GM12878 (cell line): ENCODE data around the gene OSBPL7.

Experiments
- BCL11A ChIP-seq: IDR thresholded peaks from 2 replicates; pipeline ENCODE4 v1.6.1; 2011; ENCODE audit warnings: low read depth, low read length
- NBN ChIP-seq: fragments of 450-650 bp; IDR thresholded peaks from 2 replicates; pipeline ENCODE4 v1.6.1; 2016
- POLR2A ChIP-seq: IDR thresholded peaks from 2 replicates; pipeline ENCODE4 v1.6.1; 2011; ENCODE audit warnings: low read depth, mild to moderate bottlenecking, low read length
- POLR2AphosphoS2 ChIP-seq: IDR thresholded peaks from 2 replicates; pipeline ENCODE4 v1.6.1; 2011; ENCODE audit warnings: low read depth, mild to moderate bottlenecking, low read length, improper control_type of control experiment, moderate library complexity
- TF ChIP-seq, protein P1 (sequence below), 3 experiments: IDR thresholded peaks in 2 of 3; conservative IDR thresholded peaks in 1 of 3; 2 replicates each; pipeline ENCODE4 v1.5.1; 2011; ENCODE audit warnings: low read depth in 3 of 3, low read length in 3 of 3, mild to moderate bottlenecking in 3 of 3, control low read depth in 2 of 3, moderate library complexity in 2 of 3, inconsistent platforms in 1 of 3, mixed read lengths in 1 of 3; ENCODE audit not compliant: control insufficient read depth in 2 of 3, insufficient read depth in 1 of 3; ENCODE audit errors: extremely low read depth in 1 of 3
- TF ChIP-seq, protein P2 (sequence below): IDR thresholded peaks from 2 replicates; pipeline ENCODE4 v1.6.1; 2012; ENCODE audit warnings: mild to moderate bottlenecking, low read depth, low read length
- TF ChIP-seq, protein P3 (sequence below): IDR thresholded peaks from 2 replicates; pipeline ENCODE4 v1.6.1; 2011; ENCODE audit warnings: borderline replicate concordance, low read depth, mild to moderate bottlenecking, moderate library complexity, mixed read lengths, low read length; ENCODE audit not compliant: insufficient read depth; ENCODE audit errors: extremely low read length

- TF ChIP-seq, protein P1, sequence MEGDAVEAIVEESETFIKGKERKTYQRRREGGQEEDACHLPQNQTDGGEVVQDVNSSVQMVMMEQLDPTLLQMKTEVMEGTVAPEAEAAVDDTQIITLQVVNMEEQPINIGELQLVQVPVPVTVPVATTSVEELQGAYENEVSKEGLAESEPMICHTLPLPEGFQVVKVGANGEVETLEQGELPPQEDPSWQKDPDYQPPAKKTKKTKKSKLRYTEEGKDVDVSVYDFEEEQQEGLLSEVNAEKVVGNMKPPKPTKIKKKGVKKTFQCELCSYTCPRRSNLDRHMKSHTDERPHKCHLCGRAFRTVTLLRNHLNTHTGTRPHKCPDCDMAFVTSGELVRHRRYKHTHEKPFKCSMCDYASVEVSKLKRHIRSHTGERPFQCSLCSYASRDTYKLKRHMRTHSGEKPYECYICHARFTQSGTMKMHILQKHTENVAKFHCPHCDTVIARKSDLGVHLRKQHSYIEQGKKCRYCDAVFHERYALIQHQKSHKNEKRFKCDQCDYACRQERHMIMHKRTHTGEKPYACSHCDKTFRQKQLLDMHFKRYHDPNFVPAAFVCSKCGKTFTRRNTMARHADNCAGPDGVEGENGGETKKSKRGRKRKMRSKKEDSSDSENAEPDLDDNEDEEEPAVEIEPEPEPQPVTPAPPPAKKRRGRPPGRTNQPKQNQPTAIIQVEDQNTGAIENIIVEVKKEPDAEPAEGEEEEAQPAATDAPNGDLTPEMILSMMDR (IDR thresholded peaks at IDR 0.05 in 2 of 3, conservative IDR thresholded peaks at IDR 0.05 in 1 of 3; ENCODE audit: control insufficient read depth in 2 of 3, extremely low read depth in 1 of 3, insufficient read depth in 1 of 3, low read depth in 3 of 3, low read length in 3 of 3) = no peak
- TF ChIP-seq POLR2AphosphoS2 (no peak), NBN (no peak), BCL11A (no peak), POLR2A (no peak)
- TF ChIP-seq, protein P2, sequence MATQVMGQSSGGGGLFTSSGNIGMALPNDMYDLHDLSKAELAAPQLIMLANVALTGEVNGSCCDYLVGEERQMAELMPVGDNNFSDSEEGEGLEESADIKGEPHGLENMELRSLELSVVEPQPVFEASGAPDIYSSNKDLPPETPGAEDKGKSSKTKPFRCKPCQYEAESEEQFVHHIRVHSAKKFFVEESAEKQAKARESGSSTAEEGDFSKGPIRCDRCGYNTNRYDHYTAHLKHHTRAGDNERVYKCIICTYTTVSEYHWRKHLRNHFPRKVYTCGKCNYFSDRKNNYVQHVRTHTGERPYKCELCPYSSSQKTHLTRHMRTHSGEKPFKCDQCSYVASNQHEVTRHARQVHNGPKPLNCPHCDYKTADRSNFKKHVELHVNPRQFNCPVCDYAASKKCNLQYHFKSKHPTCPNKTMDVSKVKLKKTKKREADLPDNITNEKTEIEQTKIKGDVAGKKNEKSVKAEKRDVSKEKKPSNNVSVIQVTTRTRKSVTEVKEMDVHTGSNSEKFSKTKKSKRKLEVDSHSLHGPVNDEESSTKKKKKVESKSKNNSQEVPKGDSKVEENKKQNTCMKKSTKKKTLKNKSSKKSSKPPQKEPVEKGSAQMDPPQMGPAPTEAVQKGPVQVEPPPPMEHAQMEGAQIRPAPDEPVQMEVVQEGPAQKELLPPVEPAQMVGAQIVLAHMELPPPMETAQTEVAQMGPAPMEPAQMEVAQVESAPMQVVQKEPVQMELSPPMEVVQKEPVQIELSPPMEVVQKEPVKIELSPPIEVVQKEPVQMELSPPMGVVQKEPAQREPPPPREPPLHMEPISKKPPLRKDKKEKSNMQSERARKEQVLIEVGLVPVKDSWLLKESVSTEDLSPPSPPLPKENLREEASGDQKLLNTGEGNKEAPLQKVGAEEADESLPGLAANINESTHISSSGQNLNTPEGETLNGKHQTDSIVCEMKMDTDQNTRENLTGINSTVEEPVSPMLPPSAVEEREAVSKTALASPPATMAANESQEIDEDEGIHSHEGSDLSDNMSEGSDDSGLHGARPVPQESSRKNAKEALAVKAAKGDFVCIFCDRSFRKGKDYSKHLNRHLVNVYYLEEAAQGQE = no peak
- TF ChIP-seq, protein P3, sequence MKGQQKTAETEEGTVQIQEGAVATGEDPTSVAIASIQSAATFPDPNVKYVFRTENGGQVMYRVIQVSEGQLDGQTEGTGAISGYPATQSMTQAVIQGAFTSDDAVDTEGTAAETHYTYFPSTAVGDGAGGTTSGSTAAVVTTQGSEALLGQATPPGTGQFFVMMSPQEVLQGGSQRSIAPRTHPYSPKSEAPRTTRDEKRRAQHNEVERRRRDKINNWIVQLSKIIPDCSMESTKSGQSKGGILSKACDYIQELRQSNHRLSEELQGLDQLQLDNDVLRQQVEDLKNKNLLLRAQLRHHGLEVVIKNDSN = no peak
Measured at GRCh38 chr17:47774987-47775580, 46.5 kb downstream of the OSBPL7 start.
